KMS-11 (cell line): ENCODE data around the gene CRB2.

Experiments
- H2AFZ ChIP-seq: fragments of 200-600 bp; sonication (generic); 2 replicates; pipeline ENCODE4 v1.6.1; 2016; ENCODE audit warnings: antibody characterized with exemption, mixed run types, low read depth
- H3K27ac ChIP-seq: fragments of 200-600 bp; sonication (generic); 2 replicates; pipeline ENCODE4 v1.6.1; 2016; ENCODE audit warnings: mild to moderate bottlenecking, mixed run types
- H3K27me3 ChIP-seq: fragments of 200-600 bp; sonication (generic); 2 replicates; pipeline ENCODE4 v1.6.1; 2017; ENCODE audit warnings: mild to moderate bottlenecking, low read depth, mixed run types, moderate library complexity; ENCODE audit not compliant: insufficient read depth
- H3K36me3 ChIP-seq: fragments of 200-600 bp; sonication (generic); 2 replicates; pipeline ENCODE4 v1.6.1; 2017; ENCODE audit warnings: mild to moderate bottlenecking, mixed run types; ENCODE audit not compliant: insufficient read depth
- H3K4me1 ChIP-seq: fragments of 200-600 bp; sonication (generic); 2 replicates; pipeline ENCODE4 v1.6.1; 2016; ENCODE audit warnings: mild to moderate bottlenecking, low read depth, mixed run types; ENCODE audit not compliant: poor library complexity, severe bottlenecking
- H3K4me2 ChIP-seq: fragments of 200-600 bp; sonication (generic); 2 replicates; pipeline ENCODE4 v1.7.0; 2016; ENCODE audit warnings: mild to moderate bottlenecking, mixed run types
- H3K4me3 ChIP-seq: fragments of 200-600 bp; sonication (generic); IDR thresholded peaks from 2 replicates; pipeline ENCODE4 v1.6.1; 2017; ENCODE audit warnings: low read depth, low read length, mixed read lengths; ENCODE audit not compliant: insufficient read depth
- H3K79me2 ChIP-seq: fragments of 200-600 bp; sonication (generic); 2 replicates; pipeline ENCODE4 v1.6.1; 2016; ENCODE audit warnings: low read depth, mixed run types; ENCODE audit not compliant: insufficient read depth
- H3K9ac ChIP-seq: fragments of 200-600 bp; sonication (generic); 2 replicates; pipeline ENCODE4 v1.6.1; 2016; ENCODE audit warnings: mild to moderate bottlenecking, mixed run types
- H4K20me1 ChIP-seq: fragments of 200-600 bp; sonication (generic); 2 replicates; pipeline ENCODE4 v1.6.1; 2016; ENCODE audit warnings: mild to moderate bottlenecking, mixed run types; ENCODE audit not compliant: insufficient read depth
- TF ChIP-seq, protein P1 (sequence below): fragments of 200-600 bp; sonication (generic); conservative IDR thresholded peaks from 2 replicates; pipeline ENCODE4 v1.6.1; 2017; ENCODE audit warnings: low read depth, mild to moderate bottlenecking, antibody characterized with exemption, low read length, moderate library complexity, mixed read lengths

CRB2 gene

DNA sequence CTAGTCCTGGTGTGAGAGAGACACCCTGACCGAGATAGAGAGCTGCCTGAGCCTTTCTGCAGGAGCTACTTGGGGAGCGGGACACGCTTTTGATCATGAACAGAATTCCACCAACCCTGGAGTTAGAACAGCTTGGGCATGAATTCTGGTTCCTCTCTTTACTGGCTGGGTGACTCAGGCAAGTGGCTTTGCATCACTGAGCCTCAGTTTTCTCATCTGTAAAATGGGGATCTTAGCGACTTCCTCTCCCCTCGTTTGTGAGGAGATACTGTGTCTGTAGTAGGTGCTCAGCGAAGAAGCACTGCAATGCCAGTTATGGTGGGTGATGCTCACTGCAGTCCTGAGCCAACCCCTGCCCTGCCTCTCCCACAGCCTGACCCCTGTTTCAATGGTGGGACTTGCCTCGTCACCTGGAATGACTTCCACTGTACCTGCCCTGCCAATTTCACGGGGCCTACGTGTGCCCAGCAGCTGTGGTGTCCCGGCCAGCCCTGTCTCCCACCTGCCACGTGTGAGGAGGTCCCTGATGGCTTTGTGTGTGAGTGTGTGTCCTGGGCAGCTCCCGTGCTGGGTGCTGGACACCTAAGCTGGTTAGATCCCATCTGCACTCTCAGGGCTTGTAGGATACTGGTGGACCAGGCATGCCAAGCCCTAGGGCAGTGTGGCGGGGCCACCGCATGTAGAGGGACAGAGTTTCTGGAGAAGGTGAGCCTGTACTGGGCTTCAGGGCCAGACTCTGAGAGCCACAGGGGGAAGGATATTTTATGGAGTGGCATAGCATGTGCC, 16.0 kb downstream of the CRB2 start:
- Histone ChIP-seq H3K9ac (no peak overlapping the region), H2AFZ (no peak overlapping the region), H3K4me3 (no peak overlapping the region), H3K79me2 (no peaks in the 10 kb centered on the region), H4K20me1 (no peaks in the 10 kb centered on the region), H3K4me1 (no peaks in the 10 kb centered on the region), H3K27ac (no peak overlapping the region), H3K36me3 (no peaks in the 10 kb centered on the region), H3K4me2 (no peak overlapping the region), H3K27me3 (peaks cover 38% of the 10 kb centered on the region)
- TF ChIP-seq, protein P1, sequence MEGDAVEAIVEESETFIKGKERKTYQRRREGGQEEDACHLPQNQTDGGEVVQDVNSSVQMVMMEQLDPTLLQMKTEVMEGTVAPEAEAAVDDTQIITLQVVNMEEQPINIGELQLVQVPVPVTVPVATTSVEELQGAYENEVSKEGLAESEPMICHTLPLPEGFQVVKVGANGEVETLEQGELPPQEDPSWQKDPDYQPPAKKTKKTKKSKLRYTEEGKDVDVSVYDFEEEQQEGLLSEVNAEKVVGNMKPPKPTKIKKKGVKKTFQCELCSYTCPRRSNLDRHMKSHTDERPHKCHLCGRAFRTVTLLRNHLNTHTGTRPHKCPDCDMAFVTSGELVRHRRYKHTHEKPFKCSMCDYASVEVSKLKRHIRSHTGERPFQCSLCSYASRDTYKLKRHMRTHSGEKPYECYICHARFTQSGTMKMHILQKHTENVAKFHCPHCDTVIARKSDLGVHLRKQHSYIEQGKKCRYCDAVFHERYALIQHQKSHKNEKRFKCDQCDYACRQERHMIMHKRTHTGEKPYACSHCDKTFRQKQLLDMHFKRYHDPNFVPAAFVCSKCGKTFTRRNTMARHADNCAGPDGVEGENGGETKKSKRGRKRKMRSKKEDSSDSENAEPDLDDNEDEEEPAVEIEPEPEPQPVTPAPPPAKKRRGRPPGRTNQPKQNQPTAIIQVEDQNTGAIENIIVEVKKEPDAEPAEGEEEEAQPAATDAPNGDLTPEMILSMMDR: no peak

DNA sequence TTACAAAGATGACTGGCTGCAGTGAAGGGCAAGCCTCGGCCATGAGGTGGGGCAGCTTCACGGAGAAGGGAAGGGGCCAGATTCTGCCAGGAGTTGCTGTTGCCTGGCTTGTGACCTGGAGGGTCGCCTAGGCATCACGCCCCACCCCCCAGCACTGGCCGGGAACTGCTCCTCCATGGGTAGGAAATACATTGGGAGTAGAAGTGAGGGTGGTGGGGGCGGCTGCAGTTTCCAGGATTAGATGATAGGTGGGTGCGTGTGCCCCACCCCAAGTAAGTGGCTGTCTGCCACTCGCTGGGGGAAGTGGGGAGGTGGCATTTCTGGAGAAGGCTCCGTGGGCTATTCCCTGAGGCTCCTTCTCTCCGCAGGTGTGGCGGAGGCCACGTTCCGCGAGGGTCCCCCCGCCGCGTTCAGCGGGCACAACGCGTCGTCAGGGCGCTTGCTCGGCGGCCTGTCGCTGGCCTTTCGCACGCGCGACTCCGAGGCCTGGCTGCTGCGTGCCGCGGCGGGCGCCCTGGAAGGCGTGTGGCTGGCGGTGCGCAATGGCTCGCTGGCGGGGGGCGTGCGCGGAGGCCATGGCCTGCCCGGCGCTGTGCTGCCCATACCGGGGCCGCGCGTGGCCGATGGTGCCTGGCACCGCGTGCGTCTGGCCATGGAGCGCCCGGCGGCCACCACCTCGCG, 16.9 kb downstream of the CRB2 start:
- Histone ChIP-seq H3K79me2 (no peaks in the 10 kb centered on the region), H4K20me1 (no peaks in the 10 kb centered on the region), H3K27ac (no peak overlapping the region), H2AFZ (no peak overlapping the region), H3K4me2 (no peak overlapping the region), H3K36me3 (no peaks in the 10 kb centered on the region), H3K4me3 (no peak overlapping the region), H3K27me3 (peaks cover 38% of the 10 kb centered on the region), H3K9ac (no peak overlapping the region), H3K4me1 (no peaks in the 10 kb centered on the region)
- TF ChIP-seq, protein P1: no peak

DNA sequence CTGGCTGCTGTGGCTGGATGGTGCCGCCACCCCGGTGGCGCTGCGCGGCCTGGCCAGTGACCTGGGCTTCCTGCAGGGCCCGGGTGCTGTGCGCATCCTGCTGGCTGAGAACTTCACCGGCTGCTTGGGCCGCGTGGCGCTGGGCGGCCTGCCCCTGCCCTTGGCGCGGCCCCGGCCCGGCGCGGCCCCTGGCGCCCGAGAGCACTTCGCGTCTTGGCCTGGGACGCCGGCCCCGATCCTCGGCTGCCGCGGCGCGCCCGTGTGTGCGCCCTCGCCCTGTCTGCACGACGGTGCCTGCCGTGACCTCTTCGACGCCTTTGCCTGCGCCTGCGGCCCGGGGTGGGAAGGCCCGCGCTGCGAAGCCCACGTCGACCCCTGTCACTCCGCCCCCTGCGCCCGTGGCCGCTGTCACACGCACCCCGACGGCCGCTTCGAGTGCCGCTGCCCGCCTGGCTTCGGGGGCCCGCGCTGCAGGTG, 17.5 kb downstream of the CRB2 start:
- Histone ChIP-seq H3K4me1 (no peaks in the 10 kb centered on the region), H2AFZ (no peak overlapping the region), H3K27me3 (peaks cover 38% of the 10 kb centered on the region), H3K36me3 (no peaks in the 10 kb centered on the region), H3K9ac (no peak overlapping the region), H3K79me2 (no peaks in the 10 kb centered on the region), H3K4me2 (no peak overlapping the region), H3K4me3 (no peak overlapping the region), H4K20me1 (no peaks in the 10 kb centered on the region), H3K27ac (no peak overlapping the region)
- TF ChIP-seq, protein P1: no peak

DNA sequence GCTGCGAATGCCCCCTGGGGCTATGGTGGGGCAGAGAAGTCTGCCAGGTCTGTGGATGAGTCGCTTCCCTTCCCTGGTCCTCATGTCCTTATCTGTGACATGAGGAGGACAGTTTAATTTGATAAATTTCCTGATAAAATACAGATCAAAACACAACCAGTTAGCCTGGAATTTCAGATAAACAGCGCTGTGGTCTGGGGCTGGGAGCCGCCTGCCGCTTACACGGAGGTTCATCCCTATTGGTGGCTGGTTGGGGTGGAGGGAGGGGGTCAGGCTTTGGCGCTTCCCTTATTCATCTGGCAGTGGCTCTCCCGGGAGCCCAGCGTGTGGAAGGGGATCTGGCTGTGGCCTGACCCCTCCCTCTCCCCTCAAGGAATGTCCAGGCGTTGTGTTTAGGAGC, 17.9 kb downstream of the CRB2 start:
- Histone ChIP-seq H3K36me3 (no peaks in the 10 kb centered on the region), H3K4me3 (no peak overlapping the region), H3K27me3 (peaks cover 35% of the 10 kb centered on the region), H2AFZ (no peak overlapping the region), H3K4me2 (no peak overlapping the region), H4K20me1 (no peaks in the 10 kb centered on the region), H3K79me2 (no peaks in the 10 kb centered on the region), H3K9ac (no peak overlapping the region), H3K27ac (no peak overlapping the region), H3K4me1 (no peaks in the 10 kb centered on the region)
- TF ChIP-seq, protein P1: no peak
